Kidney epithelial cell (primary cell): ENCODE data around the gene ANHX. TPM values are rescaled to one million over a fixed set of nuclear protein-coding genes. Genes with fewer than 3 reads are reported as not detected.

Experiments used
- DNase-seq: peaks from one replicate; pipeline ENCODE4 v3.0.0-alpha.2; 2010; ENCODE audit warnings: low read depth
- H3K27me3 ChIP-seq: 2 replicates; pipeline ENCODE4 v1.6.0; 2011; ENCODE audit warnings: low read length; ENCODE audit not compliant: control insufficient read depth, insufficient read depth
- H3K36me3 ChIP-seq: 2 replicates; pipeline ENCODE4 v1.5.1; 2011; ENCODE audit warnings: low read length; ENCODE audit not compliant: control insufficient read depth, insufficient read depth
- H3K4me3 ChIP-seq: 2 replicates; pipeline ENCODE4 v1.5.1; 2011; ENCODE audit warnings: low read depth, mild to moderate bottlenecking, control low read depth, low read length
- CTCF ChIP-seq: IDR thresholded peaks from 2 replicates; pipeline ENCODE4 v1.5.1; 2011; ENCODE audit warnings: mild to moderate bottlenecking, moderate library complexity, low read length, control low read depth, inconsistent platforms; ENCODE audit not compliant: insufficient read depth, poor library complexity, severe bottlenecking
- total RNA-seq: library from RNA; depleted of rRNA; stranded (reverse); fragments of >200 nt; gene quantifications from 2 replicates; pipeline ENCODE4 v1.2.3, GENCODE V29; 2015

ANHX gene
- total RNA-seq, 1 donor from 2014 or later = not detected

GRCh38 chr12:133226690-133227089 lies 9.0 kb downstream of the ANHX start:
- Histone ChIP-seq H3K4me3 (no peak overlapping the region), H3K27me3 (no peaks in the 10 kb centered on the region), H3K36me3 (no peaks in the 10 kb centered on the region)
- no peak for TF ChIP-seq CTCF
- DNase-seq = no peak

- Histone ChIP-seq H3K27me3 (no peaks in the 10 kb centered on the region), H3K36me3 (no peaks in the 10 kb centered on the region), H3K4me3 (no peak overlapping the region)
- no peak for TF ChIP-seq CTCF
- DNase-seq = no peak
Observed at GRCh38 chr12:133225527-133225926, 10.2 kb downstream of the ANHX start.

GRCh38 chr12:133222211-133222610 lies 13.5 kb downstream of the ANHX start:
- no peaks in the 10 kb centered on the region for H3K27me3 ChIP-seq
- no peak for TF ChIP-seq CTCF
- H3K4me3 ChIP-seq = no peak overlapping the region
- H3K36me3 ChIP-seq = no peaks in the 10 kb centered on the region
- no peak for DNase-seq

- H3K27me3 ChIP-seq = no peaks in the 10 kb centered on the region
- no peak overlapping the region for H3K4me3 ChIP-seq
- no peaks in the 10 kb centered on the region for H3K36me3 ChIP-seq
- no peak for TF ChIP-seq CTCF
- no peak for DNase-seq
Observed at GRCh38 chr12:133221241-133221640, 14.4 kb downstream of the ANHX start.

GRCh38 chr12:133220521-133220920 lies 15.2 kb downstream of the ANHX start:
- Histone ChIP-seq H3K36me3 (no peaks in the 10 kb centered on the region), H3K4me3 (no peak overlapping the region), H3K27me3 (no peaks in the 10 kb centered on the region)
- TF ChIP-seq CTCF = no peak
- DNase-seq = no peak

GRCh38 chr12:133217219-133217618 lies 18.5 kb downstream of the ANHX start:
- no peak for TF ChIP-seq CTCF
- DNase-seq = no peak
- H3K27me3 ChIP-seq = no peaks in the 10 kb centered on the region
- H3K4me3 ChIP-seq = no peak overlapping the region
- H3K36me3 ChIP-seq = no peaks in the 10 kb centered on the region
